Lower lobe of right lung (tissue), 2 donors: ENCODE measurements around the gene RPN2. TPM values are rescaled to one million over a fixed set of nuclear protein-coding genes. Genes with fewer than 3 reads are reported as not detected.

Source experiments
- ATAC-seq, 2 donors: fragments of 200-7000 bp; cut with Tn5 transposase; one replicate each; pipeline ENCODE4 v1.9.1; 2020 to 2022; ENCODE audit warnings: mild to moderate bottlenecking in 2 of 2, moderate library complexity in 2 of 2
- DNase-seq: peaks from one replicate; pipeline ENCODE4 v3.0.0-alpha.2; 2020
- H3K27ac ChIP-seq: fragments of 200-600 bp; one replicate; pipeline ENCODE4 v1.8.0; 2022
- H3K27me3 ChIP-seq: fragments of 200-600 bp; one replicate; pipeline ENCODE4 v1.8.0; 2022; ENCODE audit warnings: low read depth
- H3K36me3 ChIP-seq: fragments of 200-600 bp; one replicate; pipeline ENCODE4 v1.8.0; 2022; ENCODE audit warnings: mild to moderate bottlenecking
- H3K4me1 ChIP-seq: fragments of 200-600 bp; one replicate; pipeline ENCODE4 v1.8.0; 2022
- H3K4me3 ChIP-seq: fragments of 200-600 bp; one replicate; pipeline ENCODE4 v1.8.0; 2022; ENCODE audit warnings: mild to moderate bottlenecking
- H3K9me3 ChIP-seq: fragments of 200-600 bp; one replicate; pipeline ENCODE4 v1.8.0; 2022
- CTCF ChIP-seq: fragments of 200-600 bp; IDR thresholded peaks from one replicate; pipeline ENCODE4 v1.8.0; 2022; ENCODE audit warnings: antibody characterized with exemption, mild to moderate bottlenecking
- intact Hi-C: fragments of 100-400 bp; cut with DNase I; formaldehyde crosslinking; loops from one replicate; pipeline ENCODE4 v1.11.0; 2022
- total RNA-seq: library from RNA; stranded (reverse); fragmentation: NEBNext Ultra II Directional; extraction: Animal tissue kit (Norgen Biotek cat#: 25700); gene quantifications from one replicate; pipeline ENCODE4 v1.2.1, GENCODE V29; 2021
- donor health status: DM: no; HTN: yes; CAD: no; lungs with severe emphysema.

Gene RPN2
- total RNA-seq, 1 donor from 2014 or later, result 160 TPM

- TF ChIP-seq CTCF, result no peak
- H3K27me3 ChIP-seq, result no peaks in the 10 kb centered on the region
- intact Hi-C loops, result loop anchor here (10.0 kb wide), 1 partner anchor 255 kb away; no protein-coding TSS in a partner anchor
- H3K4me3 ChIP-seq, result no peak overlapping the region
- H3K9me3 ChIP-seq, result no peaks in the 10 kb centered on the region
- no peaks in the 10 kb centered on the region for H3K36me3 ChIP-seq
- H3K27ac ChIP-seq, result no peak overlapping the region
- DNase-seq (no peak), ATAC-seq (no peak)
- H3K4me1 ChIP-seq, result peaks cover 19% of the 10 kb centered on the region
These were observed 100.7 kb downstream of the RPN2 start for GRCh38 chr20:37279820-37280219.

GRCh38 chr20:37280403-37280802 lies 101.3 kb downstream of the RPN2 start:
- H3K4me3 ChIP-seq, result no peak overlapping the region

GRCh38 chr20:37282556-37282955 lies 103.4 kb downstream of the RPN2 start:
- Histone ChIP-seq H3K4me1 (peaks cover 1% of the 10 kb centered on the region), H3K4me3 (no peak overlapping the region), H3K27me3 (no peaks in the 10 kb centered on the region), H3K36me3 (no peaks in the 10 kb centered on the region), H3K9me3 (no peaks in the 10 kb centered on the region), H3K27ac (no peak overlapping the region)
- intact Hi-C loops, result no loop called here
- DNase-seq (no peak), ATAC-seq (no peak)
- no peak for TF ChIP-seq CTCF

More at GRCh38 chr20:37280403-37280802, 101.3 kb downstream of the RPN2 start:
- no peak overlapping the region for H3K27ac ChIP-seq
- no peak for ATAC-seq
- H3K36me3 ChIP-seq, result no peaks in the 10 kb centered on the region
- H3K27me3 ChIP-seq, result no peaks in the 10 kb centered on the region
- no peaks in the 10 kb centered on the region for H3K9me3 ChIP-seq
- no peak for DNase-seq
- TF ChIP-seq CTCF, result no peak
- intact Hi-C loops, result no loop called here
- peaks cover 19% of the 10 kb centered on the region for H3K4me1 ChIP-seq

- Histone ChIP-seq H3K36me3 (no peaks in the 10 kb centered on the region), H3K9me3 (no peaks in the 10 kb centered on the region), H3K27me3 (no peaks in the 10 kb centered on the region), H3K4me1 (peaks cover 5% of the 10 kb centered on the region), H3K4me3 (no peak overlapping the region), H3K27ac (no peak overlapping the region)
- no peak for TF ChIP-seq CTCF
- intact Hi-C loops, result no loop called here
- DNase-seq, result no peak
- ATAC-seq, result no peak
These were observed 104.5 kb downstream of the RPN2 start for GRCh38 chr20:37283530-37284195.

- H3K27ac ChIP-seq, result no peak overlapping the region
- no peaks in the 10 kb centered on the region for H3K36me3 ChIP-seq
- peaks cover 10% of the 10 kb centered on the region for H3K4me1 ChIP-seq
- no peak for ATAC-seq
- H3K27me3 ChIP-seq, result no peaks in the 10 kb centered on the region
- H3K9me3 ChIP-seq, result no peaks in the 10 kb centered on the region
- intact Hi-C loops, result no loop called here
- H3K4me3 ChIP-seq, result no peak overlapping the region
- DNase-seq, result no peak
- no peak for TF ChIP-seq CTCF
These were observed 105.6 kb downstream of the RPN2 start for GRCh38 chr20:37284691-37285161.
